ENCODE measurements around the gene CDC5L. TPM values are rescaled to one million over a fixed set of nuclear protein-coding genes. Genes with fewer than 3 reads are reported as not detected.

Gene CDC5L
- total RNA-seq, 1 donor from 2014 or later: 19.0 TPM

DNA sequence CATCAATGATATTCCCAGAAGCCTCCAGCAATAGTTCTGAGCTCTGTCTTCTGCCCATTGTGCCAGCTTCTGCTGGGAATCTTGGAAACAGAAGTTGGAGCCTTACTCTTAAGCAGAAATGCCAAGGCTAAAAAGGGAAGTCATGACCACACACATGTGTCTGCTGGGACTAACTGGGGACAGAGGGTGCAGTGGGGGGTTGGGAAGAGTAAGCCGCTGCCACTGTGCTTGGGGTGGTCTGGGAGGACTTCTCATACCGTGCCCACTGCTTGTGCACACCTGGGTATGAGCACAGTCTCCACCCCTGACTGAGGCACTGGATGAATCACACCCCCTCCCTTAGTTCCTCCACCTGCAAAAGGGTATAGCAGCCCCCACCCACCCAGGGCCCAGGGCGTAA is 90.7 kb downstream of the CDC5L start:
- no peak for DNase-seq (ENCODE audit: low spot score)

DNA sequence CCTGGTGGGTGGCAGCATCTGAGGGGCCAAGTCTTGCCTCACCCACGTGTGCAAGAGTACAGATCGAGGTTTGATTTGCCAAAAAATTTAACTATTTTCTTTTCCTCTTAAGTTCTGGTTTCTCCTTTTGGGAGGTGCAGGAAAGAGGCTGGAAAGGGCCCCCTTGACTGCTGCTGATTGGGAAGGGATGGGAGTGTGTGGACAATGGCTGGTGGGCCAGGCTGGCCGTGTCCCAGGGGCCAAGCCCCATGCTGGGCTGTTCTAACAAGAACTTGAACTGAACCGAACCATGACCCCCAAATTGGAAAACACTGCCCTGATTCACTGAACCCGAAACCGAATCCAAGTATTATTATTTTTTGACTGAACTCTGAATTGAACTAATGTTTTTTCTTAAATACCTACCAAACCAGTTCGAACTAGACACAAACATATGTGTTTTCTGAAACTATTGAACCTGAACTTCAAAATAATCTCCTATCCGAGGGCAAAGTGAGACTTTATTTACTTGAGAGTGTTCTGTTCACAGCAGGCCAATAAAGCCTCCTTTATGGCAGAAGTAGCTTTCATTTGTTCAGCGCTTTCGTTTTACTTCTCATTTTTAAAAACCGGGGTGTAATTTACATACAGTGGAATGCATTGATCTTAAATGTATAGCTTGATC is 91.2 kb downstream of the CDC5L start:
- Mint-ChIP-seq H3K4me1 (ENCODE audit: low read depth) (peaks cover 4% of the 10 kb centered on the region), H3K27ac (ENCODE audit: unreplicated experiment) (no peak overlapping the region), H3K27me3 (ENCODE audit: low read depth) (no peaks in the 10 kb centered on the region), H3K9me3 (ENCODE audit: low read depth) (no peaks in the 10 kb centered on the region), H3K4me3 (ENCODE audit: unreplicated experiment) (no peak overlapping the region), H3K36me3 (ENCODE audit: low read depth) (peaks cover 1% of the 10 kb centered on the region)
- TF ChIP-seq, protein P1, sequence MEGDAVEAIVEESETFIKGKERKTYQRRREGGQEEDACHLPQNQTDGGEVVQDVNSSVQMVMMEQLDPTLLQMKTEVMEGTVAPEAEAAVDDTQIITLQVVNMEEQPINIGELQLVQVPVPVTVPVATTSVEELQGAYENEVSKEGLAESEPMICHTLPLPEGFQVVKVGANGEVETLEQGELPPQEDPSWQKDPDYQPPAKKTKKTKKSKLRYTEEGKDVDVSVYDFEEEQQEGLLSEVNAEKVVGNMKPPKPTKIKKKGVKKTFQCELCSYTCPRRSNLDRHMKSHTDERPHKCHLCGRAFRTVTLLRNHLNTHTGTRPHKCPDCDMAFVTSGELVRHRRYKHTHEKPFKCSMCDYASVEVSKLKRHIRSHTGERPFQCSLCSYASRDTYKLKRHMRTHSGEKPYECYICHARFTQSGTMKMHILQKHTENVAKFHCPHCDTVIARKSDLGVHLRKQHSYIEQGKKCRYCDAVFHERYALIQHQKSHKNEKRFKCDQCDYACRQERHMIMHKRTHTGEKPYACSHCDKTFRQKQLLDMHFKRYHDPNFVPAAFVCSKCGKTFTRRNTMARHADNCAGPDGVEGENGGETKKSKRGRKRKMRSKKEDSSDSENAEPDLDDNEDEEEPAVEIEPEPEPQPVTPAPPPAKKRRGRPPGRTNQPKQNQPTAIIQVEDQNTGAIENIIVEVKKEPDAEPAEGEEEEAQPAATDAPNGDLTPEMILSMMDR (IDR thresholded peaks at IDR 0.05): no peak
- DNase-seq (ENCODE audit: low spot score): no peak

More for the DNA sequence above, 90.7 kb downstream of the CDC5L start:
- Mint-ChIP-seq H3K27ac (ENCODE audit: unreplicated experiment) (no peak overlapping the region), H3K9me3 (ENCODE audit: low read depth) (no peaks in the 10 kb centered on the region), H3K4me1 (ENCODE audit: low read depth) (peaks cover 6% of the 10 kb centered on the region), H3K27me3 (ENCODE audit: low read depth) (no peaks in the 10 kb centered on the region), H3K36me3 (ENCODE audit: low read depth) (peaks cover 1% of the 10 kb centered on the region), H3K4me3 (ENCODE audit: unreplicated experiment) (no peak overlapping the region)
- TF ChIP-seq, protein P1 (IDR thresholded peaks at IDR 0.05): no peak

DNA sequence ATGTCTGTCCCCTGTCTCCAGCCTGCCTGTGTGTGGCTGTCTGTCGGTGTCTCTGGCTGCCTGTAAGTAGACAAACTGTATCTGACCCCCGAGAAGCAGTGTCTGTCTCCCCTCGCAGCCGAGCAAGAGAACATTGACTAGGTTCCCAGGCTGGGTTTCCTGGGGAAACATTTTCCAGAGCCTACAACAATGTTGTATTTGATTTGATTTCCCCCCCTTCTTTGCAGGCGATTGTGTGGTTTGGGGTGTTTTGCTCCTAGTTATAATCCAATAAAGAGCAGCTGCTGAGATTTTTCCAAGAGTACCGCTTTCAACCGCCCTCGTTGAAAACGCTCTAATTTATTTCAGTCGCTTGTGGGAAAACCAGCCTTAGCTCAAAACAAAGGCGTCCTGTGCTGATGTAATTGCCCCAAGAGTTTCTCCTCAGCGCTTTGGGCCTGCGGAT is 92.6 kb downstream of the CDC5L start:
- Mint-ChIP-seq H3K9me3 (ENCODE audit: low read depth) (no peaks in the 10 kb centered on the region), H3K4me3 (ENCODE audit: unreplicated experiment) (no peak overlapping the region), H3K27ac (ENCODE audit: unreplicated experiment) (no peak overlapping the region), H3K36me3 (ENCODE audit: low read depth) (peaks cover 1% of the 10 kb centered on the region), H3K4me1 (ENCODE audit: low read depth) (peaks cover 4% of the 10 kb centered on the region), H3K27me3 (ENCODE audit: low read depth) (no peaks in the 10 kb centered on the region)
- DNase-seq (ENCODE audit: low spot score): no peak
- TF ChIP-seq, protein P1 (IDR thresholded peaks at IDR 0.05): no peak

DNA sequence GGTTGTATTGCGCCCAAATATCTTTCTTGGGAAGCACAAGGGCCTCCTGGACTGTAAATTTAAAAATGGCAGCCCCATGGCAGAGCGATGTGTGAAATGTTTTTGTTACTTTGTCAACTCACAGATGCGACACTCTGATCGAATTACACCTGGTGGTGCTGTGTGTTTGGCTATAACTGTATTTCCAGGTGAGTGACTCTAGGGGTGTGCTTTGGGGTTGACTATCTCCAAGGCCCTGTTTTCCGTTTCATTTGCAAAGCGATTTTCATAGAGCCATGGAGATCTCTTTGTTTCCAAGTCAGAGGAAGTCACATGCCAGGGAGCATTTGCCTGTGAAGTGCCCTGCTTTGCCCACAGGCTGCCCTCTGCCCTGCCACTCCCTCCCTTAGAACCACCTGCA is 93.5 kb downstream of the CDC5L start:
- Mint-ChIP-seq H3K36me3 (ENCODE audit: low read depth) (peaks cover 1% of the 10 kb centered on the region), H3K27me3 (ENCODE audit: low read depth) (no peaks in the 10 kb centered on the region)
- TF ChIP-seq, protein P1 (IDR thresholded peaks at IDR 0.05): no peak

DNA sequence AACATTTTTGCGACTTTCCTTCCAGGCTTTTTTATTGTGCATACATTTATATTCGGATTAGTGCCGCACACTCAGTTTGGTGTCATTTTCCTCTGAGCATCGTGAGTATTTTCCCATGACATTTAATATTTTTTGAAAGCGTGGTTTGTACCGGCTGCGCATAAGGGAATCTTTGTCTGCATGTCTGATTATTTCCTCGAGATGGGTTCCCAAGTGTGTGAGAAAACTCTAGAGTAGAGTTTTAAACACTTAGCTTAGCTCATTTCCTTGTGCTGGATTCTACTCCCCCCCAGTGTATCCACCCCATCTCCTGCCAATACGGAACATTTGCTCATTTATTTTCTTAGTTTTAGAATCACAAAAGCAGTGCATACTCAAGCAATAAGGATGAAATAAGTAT is 94.3 kb downstream of the CDC5L start:
- no peak for DNase-seq (ENCODE audit: low spot score)
- H3K9me3 Mint-ChIP-seq (ENCODE audit: low read depth): no peaks in the 10 kb centered on the region
- TF ChIP-seq, protein P1 (IDR thresholded peaks at IDR 0.05): no peak
- H3K27me3 Mint-ChIP-seq (ENCODE audit: low read depth): no peaks in the 10 kb centered on the region
- no peak overlapping the region for H3K27ac Mint-ChIP-seq (ENCODE audit: unreplicated experiment)
- peaks cover 1% of the 10 kb centered on the region for H3K36me3 Mint-ChIP-seq (ENCODE audit: low read depth)
- peaks cover 15% of the 10 kb centered on the region for H3K4me1 Mint-ChIP-seq (ENCODE audit: low read depth)
- no peak overlapping the region for H3K4me3 Mint-ChIP-seq (ENCODE audit: unreplicated experiment)

More for the DNA sequence above, 93.5 kb downstream of the CDC5L start:
- Mint-ChIP-seq H3K4me1 (ENCODE audit: low read depth) (peaks cover 8% of the 10 kb centered on the region), H3K27ac (ENCODE audit: unreplicated experiment) (no peak overlapping the region), H3K4me3 (ENCODE audit: unreplicated experiment) (no peak overlapping the region), H3K9me3 (ENCODE audit: low read depth) (no peaks in the 10 kb centered on the region)
- DNase-seq (ENCODE audit: low spot score): no peak
